Hepatocyte (in vitro differentiated cells): Measurements from ENCODE around the gene PI16. TPM values are rescaled to one million over a fixed set of nuclear protein-coding genes. Genes with fewer than 3 reads are reported as not detected.

Source experiments
- DNase-seq: peaks from one replicate; pipeline ENCODE4 v3.0.0-alpha.2; 2016; ENCODE audit warnings: low spot score
- H2AFZ ChIP-seq: fragments of 200-600 bp; sonication (generic); 2 replicates; pipeline ENCODE4 v1.6.0; 2016; ENCODE audit warnings: antibody characterized with exemption, mild to moderate bottlenecking
- H3K27ac ChIP-seq: fragments of 200-600 bp; sonication (generic); 2 replicates; pipeline ENCODE4 v1.5.1; 2016; ENCODE audit warnings: mild to moderate bottlenecking
- H3K27me3 ChIP-seq: fragments of 200-600 bp; sonication (generic); 2 replicates; pipeline ENCODE4 v1.6.1; 2016
- H3K36me3 ChIP-seq: fragments of 200-600 bp; sonication (generic); replicated peaks from 2 replicates; pipeline ENCODE4 v1.5.1; 2016; ENCODE audit warnings: low read depth; ENCODE audit not compliant: insufficient read depth
- H3K4me1 ChIP-seq: fragments of 200-600 bp; sonication (generic); 2 replicates; pipeline ENCODE4 v1.5.1; 2016; ENCODE audit warnings: mild to moderate bottlenecking, moderate library complexity; ENCODE audit not compliant: insufficient read depth
- H3K4me2 ChIP-seq: fragments of 200-600 bp; sonication (generic); 2 replicates; pipeline ENCODE4 v1.6.0; 2016
- H3K4me3 ChIP-seq: fragments of 200-600 bp; sonication (generic); 2 replicates; pipeline ENCODE4 v1.5.1; 2016; ENCODE audit warnings: mild to moderate bottlenecking
- H3K79me2 ChIP-seq: fragments of 200-600 bp; sonication (generic); 2 replicates; pipeline ENCODE4 v1.6.0; 2017; ENCODE audit warnings: mild to moderate bottlenecking
- H3K9me2 ChIP-seq: fragments of 200-600 bp; sonication (generic); replicated peaks from 2 replicates; pipeline ENCODE4 v1.6.0; 2017; ENCODE audit warnings: mild to moderate bottlenecking; ENCODE audit not compliant: insufficient read depth
- H3K9me3 ChIP-seq: fragments of 200-600 bp; sonication (generic); 2 replicates; pipeline ENCODE4 v1.5.1; 2016; ENCODE audit warnings: low read depth, mild to moderate bottlenecking
- H4K20me1 ChIP-seq: fragments of 200-600 bp; sonication (generic); 2 replicates; pipeline ENCODE4 v1.6.0; 2016; ENCODE audit warnings: mild to moderate bottlenecking; ENCODE audit not compliant: insufficient read depth, poor library complexity, severe bottlenecking
- CTCF ChIP-seq: fragments of 200-600 bp; sonication (generic); IDR thresholded peaks from 2 replicates; pipeline ENCODE4 v1.5.1; 2016; ENCODE audit warnings: antibody characterized with exemption, mild to moderate bottlenecking; ENCODE audit not compliant: poor library complexity
- EZH2 ChIP-seq: fragments of 200-600 bp; sonication (generic); IDR thresholded peaks from 2 replicates; pipeline ENCODE4 v1.6.1; 2016; ENCODE audit warnings: antibody characterized with exemption, mild to moderate bottlenecking, borderline replicate concordance
- EZH2phosphoT487 ChIP-seq: fragments of 200-600 bp; sonication (generic); IDR thresholded peaks from one replicate; pipeline ENCODE4 v1.6.1; 2018; ENCODE audit warnings: antibody characterized with exemption, mild to moderate bottlenecking, low read depth, moderate library complexity; ENCODE audit not compliant: unreplicated experiment, severe bottlenecking
- WGBS: methylation state at CpG from one replicate; pipeline ENCODE4 v1.1.6; 2016; ENCODE audit warnings: low lambda C conversion rate; ENCODE audit errors: missing lambda C conversion rate; 5-methylcytosine and 5-hydroxymethylcytosine counted together
- polyA plus RNA-seq: library from polyadenylated mRNA; unstranded; fragments of >200 nt; fragmentation: Nextera tagmentation; extraction: Ambion mirVana; gene quantifications from 2 replicates; pipeline ENCODE4 v1.2.1, GENCODE V29; 2016
- total RNA-seq: library from RNA; depleted of rRNA; stranded (reverse); fragments of >200 nt; gene quantifications from 2 replicates; pipeline ENCODE4 v1.2.3, GENCODE V29; 2014

The PI16 gene
- total and polyA plus RNA-seq, 2 experiments from 2014 or later = not detected

DNA sequence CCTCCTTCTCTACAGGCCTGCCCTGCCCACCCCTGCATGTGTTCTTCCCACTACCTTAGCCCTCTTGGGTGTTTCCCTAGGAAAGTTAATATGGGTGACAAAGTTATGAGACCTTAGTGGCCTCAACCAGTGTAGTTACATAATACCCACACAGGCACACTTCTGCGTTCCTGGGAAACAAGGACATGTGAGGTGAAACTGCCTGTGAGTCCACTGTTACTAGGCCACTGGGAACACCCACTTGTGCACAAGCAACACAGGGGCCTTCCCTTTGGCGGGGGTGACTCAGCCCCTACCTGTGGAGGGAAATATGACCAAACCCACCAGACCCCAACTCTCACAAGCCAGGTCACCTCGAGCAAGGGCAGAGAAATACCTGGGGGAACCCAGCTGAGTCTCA is 12.8 kb downstream of the PI16 start:
- Histone ChIP-seq H3K36me3 (no peaks in the 10 kb centered on the region), H3K9me2 (no peaks in the 10 kb centered on the region), H3K27me3 (no peaks in the 10 kb centered on the region), H3K79me2 (no peaks in the 10 kb centered on the region), H3K4me3 (no peak overlapping the region), H3K4me2 (no peak overlapping the region), H3K4me1 (no peaks in the 10 kb centered on the region), H4K20me1 (no peaks in the 10 kb centered on the region), H2AFZ (no peak overlapping the region), H3K27ac (no peak overlapping the region), H3K9me3 (no peaks in the 10 kb centered on the region)
- TF ChIP-seq EZH2 = no peak
- TF ChIP-seq EZH2phosphoT487 = no peak
- TF ChIP-seq CTCF = no peak
- DNase-seq = no peak
- 91% methylated on average over 3 of the region's 3 CpGs for WGBS

DNA sequence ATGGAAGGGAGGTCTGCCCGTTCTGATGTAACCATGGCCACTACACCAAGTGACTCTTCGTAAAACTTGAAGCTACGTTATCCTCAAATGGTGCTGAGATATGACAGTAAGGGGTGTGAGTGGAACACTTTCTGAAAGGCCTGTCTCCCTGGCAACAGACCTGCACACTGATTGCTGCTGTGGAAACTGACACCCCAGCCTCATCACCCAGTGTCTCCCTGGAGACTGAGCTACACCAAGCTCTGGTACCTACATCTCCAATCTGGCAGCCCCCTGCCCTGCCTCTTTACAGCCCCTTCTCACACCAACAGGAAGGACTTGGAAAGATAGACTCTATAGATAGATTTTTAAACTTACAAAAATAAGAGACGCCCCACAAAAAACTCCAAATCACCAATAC is 13.2 kb downstream of the PI16 start:
- no peak overlapping the region for H3K4me3 ChIP-seq
- H3K9me2 ChIP-seq = no peaks in the 10 kb centered on the region
- H3K27ac ChIP-seq = no peak overlapping the region
- H4K20me1 ChIP-seq = no peaks in the 10 kb centered on the region
- H3K9me3 ChIP-seq = no peaks in the 10 kb centered on the region
- WGBS = 95% methylated on average over 4 of the region's 4 CpGs
- no peaks in the 10 kb centered on the region for H3K79me2 ChIP-seq
- no peaks in the 10 kb centered on the region for H3K4me1 ChIP-seq
- no peak overlapping the region for H2AFZ ChIP-seq
- TF ChIP-seq EZH2phosphoT487 (no peak), EZH2 (no peak), CTCF (no peak)
- H3K36me3 ChIP-seq = no peaks in the 10 kb centered on the region
- DNase-seq = no peak
- H3K27me3 ChIP-seq = no peaks in the 10 kb centered on the region
- no peak overlapping the region for H3K4me2 ChIP-seq

DNA sequence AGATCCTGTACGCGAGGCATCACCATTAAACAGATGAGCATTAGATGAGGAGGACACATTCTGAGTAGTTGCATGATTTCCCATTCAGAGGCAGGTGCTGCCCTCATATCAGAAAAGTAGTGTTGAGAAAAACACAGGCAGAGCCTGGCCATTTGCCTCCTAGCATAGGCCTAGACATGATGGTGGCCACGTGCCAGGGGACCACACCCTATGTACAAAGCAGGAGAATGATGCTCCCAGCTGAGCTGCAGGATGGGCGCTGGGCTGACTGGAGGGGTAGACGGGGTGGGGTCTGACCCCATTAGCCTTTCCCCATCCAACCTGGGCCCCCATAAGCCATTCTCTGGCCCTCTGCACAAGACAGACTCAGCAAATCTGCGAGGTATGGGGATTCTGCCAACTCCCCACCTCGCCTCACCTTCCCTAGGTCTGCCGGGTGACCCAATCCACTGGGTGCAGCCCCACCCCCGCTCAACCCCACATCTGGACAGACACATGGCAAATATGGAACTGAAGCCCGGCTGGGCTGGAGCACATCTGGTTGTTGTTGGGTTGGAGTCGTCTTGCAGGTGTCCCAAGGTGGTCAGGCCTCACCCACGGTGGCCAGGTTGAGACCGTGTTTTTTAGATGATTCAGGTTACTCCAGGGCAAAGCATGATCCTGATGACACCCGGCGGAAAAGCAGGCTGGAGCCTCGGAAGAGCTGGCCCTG is 13.9 kb downstream of the PI16 start:
- DNase-seq = no peak
- Histone ChIP-seq H3K27ac (no peak overlapping the region), H3K4me1 (no peaks in the 10 kb centered on the region), H2AFZ (no peak overlapping the region), H3K4me2 (no peak overlapping the region), H3K4me3 (no peak overlapping the region), H3K36me3 (no peaks in the 10 kb centered on the region), H3K9me2 (no peaks in the 10 kb centered on the region), H3K9me3 (no peaks in the 10 kb centered on the region), H3K79me2 (no peaks in the 10 kb centered on the region), H3K27me3 (no peaks in the 10 kb centered on the region), H4K20me1 (no peaks in the 10 kb centered on the region)
- WGBS = 94% methylated on average over 16 of the region's 16 CpGs
- TF ChIP-seq EZH2phosphoT487 (no peak), EZH2 (no peak), CTCF (no peak)
